NCI-H2107 (cell line): Measurements from ENCODE around the gene MEGF6.

Experiments used
- DNase-seq: peaks from one replicate; lab custom pipeline; 2025; lab: John Stamatoyannopoulos, UW

MEGF6 gene

GRCh38 chr1:3645666-3646355 is 34.5 kb upstream of the MEGF6 start:
- no peak for DNase-seq

- no peak for DNase-seq
Observed at GRCh38 chr1:3645247-3645646, 33.9 kb upstream of the MEGF6 start.

DNA sequence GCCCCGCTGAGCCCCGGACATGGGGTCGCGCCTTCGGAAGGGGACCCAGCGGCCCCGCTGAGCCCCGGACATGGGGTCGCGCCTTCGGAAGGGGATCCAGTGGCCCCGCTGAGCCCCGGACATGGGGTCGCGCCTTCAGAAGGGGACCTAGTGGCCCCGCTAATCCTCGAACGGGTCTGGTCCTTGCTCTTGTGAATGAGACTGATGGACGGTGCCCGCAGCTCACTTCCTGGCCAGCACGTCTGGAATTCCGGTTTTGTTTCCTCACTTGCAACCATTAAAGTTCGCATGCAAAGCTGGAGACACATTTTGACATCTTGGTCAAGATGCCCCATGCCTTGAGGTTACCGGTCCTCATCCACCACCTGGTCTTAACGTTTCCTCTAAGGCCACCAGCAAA is 33.0 kb upstream of the MEGF6 start:
- no peak for DNase-seq

DNA sequence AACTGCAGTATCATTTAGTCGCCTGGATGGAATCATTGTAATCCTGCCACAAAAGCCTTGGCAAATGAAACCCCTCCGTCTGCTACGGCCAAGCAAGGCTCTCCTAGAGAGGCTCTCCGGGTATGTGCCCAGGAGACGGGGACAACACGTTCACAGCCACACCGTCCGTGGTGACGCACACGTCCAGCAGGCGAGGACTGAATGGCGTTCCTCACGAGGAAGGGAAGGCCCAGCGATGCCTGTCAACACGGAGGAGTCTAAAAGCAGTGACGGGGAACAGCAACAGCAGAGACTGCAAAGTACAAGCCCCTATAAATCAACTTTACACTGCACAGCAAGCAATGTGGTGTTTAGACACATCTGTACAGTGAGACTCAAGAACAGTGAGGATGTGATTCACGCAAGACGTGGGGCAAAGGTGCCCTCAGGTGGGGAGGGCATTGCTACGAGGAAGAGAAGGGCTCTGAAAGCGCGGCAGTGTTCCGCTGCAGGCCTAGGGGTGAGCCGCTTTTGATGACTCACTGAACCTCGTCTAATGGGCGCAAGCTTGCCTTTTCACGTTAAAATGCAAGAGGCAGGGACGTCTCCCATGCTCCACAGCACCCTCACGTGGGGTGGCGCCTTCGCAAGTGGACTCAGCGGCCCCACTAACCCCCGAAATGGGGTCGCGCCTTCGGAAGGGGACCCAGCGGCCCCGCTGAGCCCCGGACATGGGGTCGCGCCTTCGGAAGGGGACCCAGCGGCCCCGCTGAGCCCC is 31.8 kb upstream of the MEGF6 start:
- DNase-seq: no peak

DNA sequence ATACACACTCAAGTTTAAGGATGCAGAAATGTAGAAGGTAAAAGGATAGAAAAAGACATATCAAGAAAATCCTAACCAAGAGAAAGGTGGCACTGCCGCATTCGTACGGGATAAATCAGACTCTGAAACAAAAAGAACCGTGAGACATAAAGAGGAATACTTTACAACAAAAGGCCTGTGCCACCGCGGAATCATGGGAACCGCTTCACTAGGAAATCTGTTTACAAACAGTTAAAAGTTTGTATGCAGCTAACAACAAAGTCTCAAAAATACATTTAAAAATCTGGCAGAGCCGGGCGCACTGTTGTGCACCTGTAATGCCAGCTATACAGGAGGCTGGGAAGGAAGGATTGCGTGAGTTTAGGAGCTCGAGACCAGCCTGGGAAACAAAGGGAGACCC is 30.5 kb upstream of the MEGF6 start:
- no peak for DNase-seq

- DNase-seq: no peak
Observed at GRCh38 chr1:3641046-3641760, 29.9 kb upstream of the MEGF6 start.

GRCh38 chr1:3640121-3640837 is 29.0 kb upstream of the MEGF6 start:
- no peak for DNase-seq

DNA sequence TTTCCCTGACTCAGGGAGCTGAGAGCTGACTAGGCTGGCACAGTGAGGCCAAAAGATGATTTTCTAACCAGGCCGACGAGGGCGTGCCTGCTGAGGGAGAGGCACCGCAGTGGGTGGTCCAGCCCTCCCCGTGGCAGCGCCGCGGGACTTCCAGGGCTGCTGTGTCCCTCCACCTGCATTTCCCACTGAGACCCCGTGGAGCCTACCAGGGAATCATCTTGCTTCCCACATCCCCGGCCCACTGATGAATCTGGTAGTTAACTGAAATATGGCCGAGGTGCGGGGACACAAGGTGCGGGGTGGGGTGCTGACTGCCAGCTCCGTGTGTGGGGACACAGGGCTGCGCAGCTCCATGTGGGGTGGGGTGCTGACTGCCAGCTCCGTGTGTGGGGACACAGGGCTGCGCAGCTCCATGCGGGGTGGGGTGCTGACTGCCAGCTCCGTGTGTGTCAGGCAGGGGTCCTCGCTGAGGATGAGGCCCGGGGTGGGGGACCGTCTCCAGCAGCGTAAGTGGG is 28.1 kb upstream of the MEGF6 start:
- no peak for DNase-seq

DNA sequence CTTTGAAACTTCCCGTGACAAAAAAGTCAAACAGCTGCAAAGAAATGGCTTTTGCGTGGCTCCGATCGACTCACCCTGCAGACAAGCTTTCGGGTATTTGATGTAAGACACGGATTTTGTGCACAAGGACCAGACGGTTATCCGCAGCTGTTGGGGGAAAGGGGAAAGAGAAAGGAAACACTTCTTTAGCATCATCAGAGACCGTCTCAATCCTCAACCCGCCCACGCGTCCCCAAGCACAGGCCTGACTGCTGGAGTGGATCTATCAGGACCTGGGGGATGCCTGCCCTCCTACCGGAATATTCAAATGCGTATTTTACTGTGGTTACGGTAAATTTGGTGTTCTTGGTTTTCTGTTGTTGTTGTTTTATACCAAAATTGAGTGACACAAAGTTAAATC is 27.4 kb upstream of the MEGF6 start:
- DNase-seq: no peak

DNA sequence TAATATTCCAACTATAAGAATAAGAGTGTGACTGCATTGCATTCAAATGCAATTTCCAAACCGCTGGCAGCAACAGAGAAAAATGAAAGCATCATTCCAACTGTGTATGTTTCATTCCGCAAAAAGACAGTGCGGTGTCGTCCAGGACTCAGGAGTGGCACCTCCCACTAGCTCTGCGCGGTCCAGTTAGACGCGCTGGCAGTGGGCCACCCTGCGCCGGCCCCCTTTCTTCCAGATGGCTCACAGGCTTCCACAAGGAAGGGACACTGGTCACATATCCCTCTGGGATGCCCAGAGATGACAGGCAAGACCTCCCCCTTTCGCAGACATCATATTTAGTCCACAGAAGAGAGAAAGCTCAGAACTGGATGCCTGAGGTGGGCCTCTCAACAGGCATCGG is 26.7 kb upstream of the MEGF6 start:
- DNase-seq: no peak

DNA sequence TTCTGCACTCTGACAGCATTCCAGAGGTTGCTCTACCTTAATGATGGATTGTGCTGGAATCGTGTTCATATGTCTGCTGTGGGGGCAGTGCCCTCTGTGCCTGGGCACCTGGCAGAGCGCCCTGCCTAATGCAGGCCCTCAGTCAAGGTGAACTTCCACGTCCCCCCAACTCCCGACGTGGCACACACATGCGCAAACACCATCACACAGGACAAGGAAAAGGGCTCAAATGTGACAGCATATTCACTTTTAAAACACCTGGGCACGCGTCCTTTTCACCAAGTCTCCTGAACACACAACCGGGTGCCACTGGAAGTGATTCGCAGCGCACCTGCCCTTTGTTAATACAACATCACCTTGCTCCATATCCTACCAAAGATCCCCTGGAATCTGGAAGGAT is 25.2 kb upstream of the MEGF6 start:
- DNase-seq: no peak

DNA sequence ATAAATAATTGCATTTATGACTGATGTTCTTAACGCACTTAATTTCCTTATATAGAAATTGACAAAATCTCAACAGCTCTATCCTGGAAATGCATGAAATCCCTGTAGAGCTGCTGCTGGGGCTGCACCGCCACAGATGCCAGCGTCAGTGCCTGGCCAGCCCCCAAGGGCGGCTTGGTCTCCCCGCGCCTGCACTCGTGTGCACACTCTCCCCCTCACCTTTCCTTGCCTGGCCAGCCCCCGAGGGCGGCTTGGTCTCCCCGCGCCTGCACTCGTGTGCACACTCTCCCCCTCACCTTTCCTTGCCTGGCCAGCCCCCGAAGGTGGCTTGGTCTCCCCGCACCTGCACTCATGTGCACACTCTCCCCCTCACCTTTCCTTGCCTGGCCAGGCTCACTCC is 24.8 kb upstream of the MEGF6 start:
- DNase-seq: no peak

DNA sequence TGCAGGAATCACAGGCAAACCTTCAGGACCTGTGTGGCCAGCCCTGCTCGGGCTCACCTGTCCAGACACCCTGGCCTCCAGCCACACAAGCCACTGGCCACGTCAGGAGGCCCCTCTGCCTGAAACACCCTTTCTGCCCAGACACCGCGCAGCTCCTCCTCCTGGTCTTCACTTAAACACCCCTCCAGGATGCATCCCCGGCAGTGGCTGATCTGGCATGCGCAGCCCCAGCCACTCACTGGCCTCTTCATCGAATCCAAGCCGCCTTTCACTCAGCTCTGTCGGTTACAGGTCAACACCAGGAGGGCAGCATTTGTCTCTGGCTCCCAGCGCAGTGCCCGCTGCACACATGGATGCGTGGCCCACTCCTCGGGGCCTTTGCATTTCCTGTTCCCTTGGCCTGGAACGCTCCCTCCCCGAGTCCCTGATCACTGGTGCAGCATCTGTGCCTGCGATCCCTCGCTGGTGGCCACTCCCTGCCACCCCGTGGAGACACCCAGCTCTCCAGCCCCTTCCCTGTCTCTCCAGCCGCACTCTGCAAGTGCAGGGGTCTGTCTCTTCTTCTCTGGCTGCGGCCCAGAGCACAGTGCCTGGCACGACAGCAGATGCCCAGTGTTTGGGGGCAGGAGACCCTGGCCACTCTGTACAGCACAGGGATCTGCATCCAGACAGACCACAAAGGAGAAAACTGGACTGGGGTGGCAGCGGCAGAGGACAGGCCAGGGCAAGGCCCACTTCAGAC is 22.9 kb upstream of the MEGF6 start:
- DNase-seq: no peak

DNA sequence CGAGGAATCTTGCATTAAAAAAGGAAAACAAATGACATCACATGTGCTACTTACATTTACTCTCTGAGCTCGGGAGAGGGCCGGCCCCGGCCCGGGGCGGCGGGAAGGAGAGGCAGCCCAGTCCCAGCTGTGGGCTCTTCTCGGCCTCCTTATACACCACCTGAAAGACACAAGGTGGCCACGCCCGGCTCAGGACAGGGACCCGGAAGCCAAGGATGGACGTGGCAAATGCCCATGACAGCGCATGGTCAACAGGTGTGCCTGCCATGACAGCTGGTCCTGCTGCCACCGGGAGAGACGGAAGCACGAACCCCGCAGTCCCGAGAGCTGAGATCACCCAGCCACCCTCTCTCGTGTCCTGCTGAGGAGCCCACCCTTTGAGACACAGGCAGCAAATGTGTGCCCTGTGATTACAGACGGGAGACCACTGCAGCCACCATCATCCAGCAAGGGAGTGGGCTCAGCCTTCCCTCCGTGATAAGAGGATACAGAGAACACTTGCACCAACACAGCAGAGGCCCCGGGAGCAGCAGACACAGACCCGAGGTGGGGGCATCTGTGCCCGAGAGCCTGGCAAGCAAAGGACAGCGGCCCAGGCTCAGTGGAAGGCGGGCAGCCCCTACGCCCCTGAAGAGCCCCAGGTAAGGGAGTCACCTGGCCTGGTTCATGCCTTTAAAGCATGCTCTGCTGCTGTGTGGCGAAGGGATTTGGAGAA is 22.2 kb upstream of the MEGF6 start:
- DNase-seq: no peak

- DNase-seq: no peak
Observed at GRCh38 chr1:3632716-3633343, 21.5 kb upstream of the MEGF6 start.

DNA sequence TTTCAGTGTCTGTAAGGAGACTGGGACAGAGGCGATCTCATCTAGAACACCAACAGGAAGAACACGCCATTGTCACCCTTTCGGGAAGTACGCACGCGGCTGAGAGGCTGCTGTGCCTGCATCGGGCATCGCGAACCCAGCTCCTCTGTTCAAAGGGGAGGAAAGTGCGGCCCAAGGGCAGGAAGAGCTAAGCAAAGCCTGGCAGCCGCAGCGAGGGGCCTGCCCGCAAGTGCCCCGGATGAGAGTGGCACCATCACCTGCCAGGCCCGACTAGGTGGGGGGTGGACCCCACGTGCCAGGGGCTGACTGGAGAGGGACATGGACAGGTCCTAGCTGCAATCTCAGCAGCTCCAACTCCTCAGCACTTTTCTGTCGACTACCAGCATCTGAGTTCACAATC is 21.0 kb upstream of the MEGF6 start:
- DNase-seq: no peak

DNA sequence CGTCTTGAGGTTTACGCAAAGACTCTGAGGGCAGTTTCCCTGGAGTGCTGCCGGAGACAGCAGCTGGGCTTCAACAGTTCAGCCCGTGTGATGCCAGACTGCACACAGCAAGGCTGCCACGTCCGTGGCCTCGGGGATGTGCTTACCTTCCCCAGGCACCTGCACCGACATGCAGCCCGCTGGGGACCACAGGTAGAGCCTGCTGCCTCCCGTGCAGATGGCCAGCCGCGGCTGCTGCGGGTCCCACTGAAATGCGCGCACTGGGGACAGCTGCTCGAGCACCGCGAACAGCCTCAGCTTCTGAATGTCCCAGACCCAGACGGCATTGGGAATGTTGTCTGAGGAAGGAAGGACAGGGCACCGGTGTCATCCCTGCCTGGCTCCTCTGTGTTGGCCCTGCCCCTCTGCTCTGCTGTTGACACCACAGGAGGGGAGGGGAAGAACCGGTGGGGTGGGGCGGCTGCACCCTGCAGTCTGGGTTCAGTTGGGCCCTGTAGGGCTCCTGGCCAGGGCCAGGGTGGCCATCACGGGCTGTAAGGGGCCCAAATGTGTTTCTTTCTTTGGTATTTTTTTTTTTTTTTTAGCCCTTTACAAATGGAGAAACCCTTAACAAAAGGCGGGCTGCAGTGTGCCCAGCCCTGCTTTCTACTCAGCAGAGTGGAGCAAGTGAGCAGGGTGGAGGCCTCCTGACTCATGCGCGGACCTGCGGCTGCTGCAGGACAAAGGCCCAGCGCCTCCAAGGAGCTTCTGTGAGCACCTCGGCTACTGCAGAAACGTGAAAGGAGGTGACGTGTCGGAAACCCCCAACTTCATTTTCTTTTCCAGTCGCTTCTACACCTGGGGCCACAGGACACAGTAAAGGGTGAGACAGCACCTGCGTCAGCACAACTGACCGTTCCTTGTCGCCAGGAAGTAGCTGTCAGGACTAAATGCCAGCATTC is 20.3 kb upstream of the MEGF6 start:
- DNase-seq: no peak

DNA sequence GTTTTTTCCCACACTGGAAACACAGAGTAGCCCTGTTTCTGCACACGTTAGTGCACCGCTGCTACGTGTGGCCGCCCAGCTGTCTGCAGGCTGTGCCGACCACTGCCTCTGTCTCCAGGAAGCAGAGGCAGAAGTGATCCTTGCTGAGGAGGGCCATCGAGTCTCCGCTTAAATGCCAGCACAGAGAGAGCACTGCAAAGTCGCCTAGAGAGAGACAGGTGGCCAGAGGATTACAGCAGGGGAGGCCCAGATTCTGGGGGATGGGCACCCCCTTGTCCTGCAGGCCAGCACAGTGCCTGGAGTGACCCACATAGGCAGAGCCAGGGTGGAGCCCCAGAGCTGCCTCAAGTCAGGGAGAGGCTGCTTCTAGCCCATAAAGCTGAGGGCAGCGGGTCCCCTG is 19.6 kb upstream of the MEGF6 start:
- DNase-seq: no peak

DNA sequence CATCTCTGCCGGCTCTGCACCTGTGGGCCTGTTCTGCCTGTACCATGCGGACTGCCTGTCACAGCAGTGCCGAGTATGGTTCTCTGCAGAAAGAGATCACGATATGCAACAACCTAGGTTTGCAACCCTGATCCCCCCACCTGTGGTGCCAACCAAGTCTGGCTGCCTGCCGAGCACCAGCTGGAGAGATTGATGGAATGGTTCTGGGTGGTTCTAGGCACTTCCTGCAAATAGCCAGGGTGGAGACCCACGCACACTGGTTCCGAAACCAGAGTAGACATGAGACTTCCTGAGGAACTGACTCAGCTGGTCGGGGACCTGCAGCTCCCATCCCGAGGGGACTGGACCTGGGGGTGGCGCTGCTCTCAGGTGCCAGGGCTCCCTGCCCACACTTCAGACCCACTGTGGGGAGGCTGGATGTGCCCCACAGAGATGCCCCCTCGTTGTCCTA is 18.9 kb upstream of the MEGF6 start:
- no peak for DNase-seq
